Muscle layer of duodenum (tissue), 2 donors: ENCODE measurements around the gene FRMD3.

Source experiments
- H3K27ac ChIP-seq: one replicate; pipeline ENCODE4 v1.7.0; 2013; ENCODE audit warnings: mild to moderate bottlenecking, low read length
- H3K27me3 ChIP-seq: one replicate; pipeline ENCODE4 v1.7.0; 2013; ENCODE audit warnings: low read depth, mild to moderate bottlenecking, control low read depth, low read length
- H3K36me3 ChIP-seq, 2 donors: one replicate each; pipeline ENCODE4 v1.7.0; 2013; ENCODE audit warnings: low read length in 2 of 2, control low read depth in 1 of 2, mild to moderate bottlenecking in 1 of 2; ENCODE audit not compliant: insufficient read depth in 2 of 2, control insufficient read depth in 1 of 2
- H3K4me1 ChIP-seq, 2 donors: one replicate each; pipeline ENCODE4 v1.7.0; 2013; ENCODE audit warnings: low read length in 2 of 2, mild to moderate bottlenecking in 2 of 2, control low read depth in 1 of 2, moderate library complexity in 1 of 2; ENCODE audit not compliant: insufficient read depth in 2 of 2, control insufficient read depth in 1 of 2
- H3K4me3 ChIP-seq, 2 donors: one replicate each; pipeline ENCODE4 v1.7.0; 2013; ENCODE audit warnings: low read length in 2 of 2, low read depth in 1 of 2, mild to moderate bottlenecking in 1 of 2
- H3K9me3 ChIP-seq, 2 donors: one replicate each; pipeline ENCODE4 v1.7.0; 2013; ENCODE audit warnings: low read length in 2 of 2, control low read depth in 1 of 2, mild to moderate bottlenecking in 1 of 2; ENCODE audit not compliant: control insufficient read depth in 1 of 2
- donor health status: healthy.

Gene FRMD3

DNA sequence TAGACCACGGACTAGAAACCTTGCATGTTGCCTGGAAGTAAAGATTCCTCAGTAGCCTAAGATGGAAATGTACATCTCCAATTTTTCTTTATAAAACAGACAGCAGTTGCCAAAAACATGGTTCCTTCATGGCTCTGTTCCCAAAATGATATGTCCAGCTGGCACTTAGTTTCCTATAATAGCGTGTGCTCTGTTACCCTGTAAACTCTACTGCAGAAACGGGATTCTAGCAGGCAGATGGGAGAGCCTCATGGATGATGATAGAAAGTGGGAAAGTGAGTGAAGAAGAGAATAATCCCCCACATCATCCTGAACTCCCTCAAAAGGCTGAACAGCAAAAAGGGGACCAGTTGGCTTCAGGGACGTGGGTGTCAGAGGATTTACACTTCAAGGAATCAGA is 118.2 kb downstream of the FRMD3 start:
- no peaks in the 10 kb centered on the region for H3K36me3 ChIP-seq
- H3K27ac ChIP-seq, result no peak overlapping the region
- no peak overlapping the region for H3K4me3 ChIP-seq
- no peaks in the 10 kb centered on the region for H3K4me1 ChIP-seq
- no peaks in the 10 kb centered on the region for H3K27me3 ChIP-seq
- H3K9me3 ChIP-seq, result no peaks in the 10 kb centered on the region

DNA sequence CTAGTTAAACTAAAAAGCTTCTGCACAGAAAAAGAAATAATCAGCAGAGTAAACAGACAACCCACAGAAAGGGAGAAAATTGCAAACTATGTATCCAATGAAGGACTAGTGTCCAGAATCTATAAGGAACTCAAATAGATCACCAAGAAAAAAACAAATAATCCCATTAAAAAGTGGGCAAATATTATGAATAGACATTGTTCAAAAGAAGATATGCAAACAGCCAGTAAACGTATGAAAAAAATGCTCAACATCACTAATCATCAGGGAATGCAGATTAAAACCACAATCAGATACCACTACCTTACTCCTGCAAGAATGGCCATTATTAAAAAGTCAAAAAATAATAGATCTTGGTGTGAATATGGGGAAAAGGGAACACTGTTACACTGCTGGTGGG is 119.9 kb downstream of the FRMD3 start:
- Histone ChIP-seq H3K4me3 (no peak overlapping the region), H3K27me3 (no peaks in the 10 kb centered on the region), H3K36me3 (no peaks in the 10 kb centered on the region), H3K27ac (no peak overlapping the region), H3K4me1 (no peaks in the 10 kb centered on the region), H3K9me3 (no peaks in the 10 kb centered on the region)

GRCh38 chr9:83413367-83413766 is 124.8 kb downstream of the FRMD3 start:
- no peak overlapping the region for H3K27ac ChIP-seq
- no peaks in the 10 kb centered on the region for H3K9me3 ChIP-seq
- no peaks in the 10 kb centered on the region for H3K4me1 ChIP-seq
- H3K4me3 ChIP-seq, result no peak overlapping the region
- no peaks in the 10 kb centered on the region for H3K27me3 ChIP-seq
- H3K36me3 ChIP-seq, result no peaks in the 10 kb centered on the region

DNA sequence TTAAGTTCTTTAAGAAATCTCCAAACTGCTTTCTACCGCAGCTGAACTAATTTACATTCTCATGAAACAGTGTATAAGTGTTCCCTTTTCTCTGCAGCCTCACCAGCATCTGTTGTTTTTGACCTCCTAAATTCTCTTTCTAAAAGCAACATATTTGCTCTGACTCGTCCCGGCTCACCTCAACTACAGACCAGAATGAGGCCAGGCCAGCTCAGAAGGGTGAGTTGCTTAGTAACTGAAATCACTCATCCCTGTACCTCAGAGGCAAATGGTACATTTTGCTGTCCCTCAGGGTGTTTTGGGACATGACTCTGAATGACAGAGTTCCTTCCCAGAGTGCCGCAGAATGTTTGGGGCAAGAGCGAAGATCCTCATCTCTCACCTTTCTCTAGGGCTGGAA is 127.5 kb downstream of the FRMD3 start:
- no peak overlapping the region for H3K27ac ChIP-seq
- no peaks in the 10 kb centered on the region for H3K4me1 ChIP-seq
- no peaks in the 10 kb centered on the region for H3K36me3 ChIP-seq
- no peak overlapping the region for H3K4me3 ChIP-seq
- H3K9me3 ChIP-seq, result peaks cover 0 to 5% of the 10 kb centered on the region in 2 donors
- no peaks in the 10 kb centered on the region for H3K27me3 ChIP-seq

DNA sequence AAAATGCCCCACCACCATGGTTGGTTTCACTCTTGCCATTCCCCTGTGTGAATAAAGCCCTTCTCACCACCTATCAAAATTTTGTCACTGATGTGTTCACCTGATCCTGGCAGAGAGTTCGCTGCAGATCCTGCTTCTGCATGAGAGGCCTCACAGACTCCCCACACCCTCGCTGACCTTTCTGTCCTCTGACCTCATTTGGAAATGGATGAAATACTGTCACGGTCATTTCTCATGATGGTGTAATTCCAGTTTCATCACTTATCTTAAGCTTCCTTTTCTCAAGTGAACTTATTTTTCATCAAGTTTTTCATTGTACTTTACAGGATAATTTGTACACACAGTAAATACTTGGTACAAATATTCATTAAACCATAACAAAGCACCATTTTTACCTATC is 131.3 kb downstream of the FRMD3 start:
- Histone ChIP-seq H3K4me3 (no peak overlapping the region), H3K9me3 (peaks cover 0 to 5% of the 10 kb centered on the region in 2 donors), H3K27me3 (no peaks in the 10 kb centered on the region), H3K27ac (no peak overlapping the region), H3K4me1 (peaks cover 0 to 14% of the 10 kb centered on the region in 2 donors), H3K36me3 (no peaks in the 10 kb centered on the region)

GRCh38 chr9:83405759-83406158 is 132.4 kb downstream of the FRMD3 start:
- no peak overlapping the region for H3K4me3 ChIP-seq
- no peak overlapping the region for H3K27ac ChIP-seq
- no peaks in the 10 kb centered on the region for H3K27me3 ChIP-seq
- H3K36me3 ChIP-seq, result no peaks in the 10 kb centered on the region
- peaks cover 0 to 14% of the 10 kb centered on the region in 2 donors for H3K4me1 ChIP-seq
- H3K9me3 ChIP-seq, result peaks cover 0 to 5% of the 10 kb centered on the region in 2 donors

GRCh38 chr9:83403527-83404238 is 134.5 kb downstream of the FRMD3 start:
- Histone ChIP-seq H3K9me3 (peaks cover 0 to 5% of the 10 kb centered on the region in 2 donors), H3K4me1 (peaks cover 0 to 14% of the 10 kb centered on the region in 2 donors), H3K27ac (no peak overlapping the region), H3K27me3 (no peaks in the 10 kb centered on the region), H3K36me3 (no peaks in the 10 kb centered on the region), H3K4me3 (no peak overlapping the region)

GRCh38 chr9:83401328-83401900 is 136.8 kb downstream of the FRMD3 start:
- no peak overlapping the region for H3K4me3 ChIP-seq
- H3K9me3 ChIP-seq, result no peaks in the 10 kb centered on the region
- no peaks in the 10 kb centered on the region for H3K27me3 ChIP-seq
- peaks cover 0 to 14% of the 10 kb centered on the region in 2 donors for H3K4me1 ChIP-seq
- H3K27ac ChIP-seq, result no peak overlapping the region
- H3K36me3 ChIP-seq, result no peaks in the 10 kb centered on the region

- H3K36me3 ChIP-seq, result no peaks in the 10 kb centered on the region
These were observed 141.4 kb downstream of the FRMD3 start for GRCh38 chr9:83396813-83397212.

DNA sequence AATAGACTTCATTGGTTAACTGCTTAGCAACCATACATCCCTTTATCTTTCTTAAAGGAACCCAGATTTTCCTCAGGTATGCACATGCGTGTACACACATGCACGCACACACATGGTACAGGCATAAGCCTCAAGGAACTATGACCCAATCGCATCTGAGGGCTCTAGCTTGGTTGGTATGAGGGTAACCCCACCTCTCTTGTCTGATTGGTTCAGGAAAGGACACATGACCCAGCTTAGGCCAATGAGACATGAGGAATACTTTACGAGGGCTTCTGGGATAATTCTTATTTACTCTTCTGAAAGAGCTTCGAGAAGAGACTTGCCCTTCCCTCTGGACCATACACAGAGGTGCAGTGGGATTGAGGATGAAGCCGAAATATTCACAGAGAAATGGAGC is 141.9 kb downstream of the FRMD3 start:
- Histone ChIP-seq H3K4me1 (no peaks in the 10 kb centered on the region), H3K36me3 (no peaks in the 10 kb centered on the region), H3K27me3 (no peaks in the 10 kb centered on the region), H3K4me3 (no peak overlapping the region), H3K27ac (no peak overlapping the region), H3K9me3 (no peaks in the 10 kb centered on the region)

More at GRCh38 chr9:83396813-83397212, 141.4 kb downstream of the FRMD3 start:
- H3K4me3 ChIP-seq, result no peak overlapping the region
- H3K27me3 ChIP-seq, result no peaks in the 10 kb centered on the region
- H3K27ac ChIP-seq, result no peak overlapping the region
- no peaks in the 10 kb centered on the region for H3K4me1 ChIP-seq
- no peaks in the 10 kb centered on the region for H3K9me3 ChIP-seq

- no peaks in the 10 kb centered on the region for H3K9me3 ChIP-seq
- H3K4me3 ChIP-seq, result no peak overlapping the region
- no peaks in the 10 kb centered on the region for H3K36me3 ChIP-seq
- no peak overlapping the region for H3K27ac ChIP-seq
- no peaks in the 10 kb centered on the region for H3K27me3 ChIP-seq
- no peaks in the 10 kb centered on the region for H3K4me1 ChIP-seq
These were observed 146.0 kb downstream of the FRMD3 start for GRCh38 chr9:83392228-83392627.

DNA sequence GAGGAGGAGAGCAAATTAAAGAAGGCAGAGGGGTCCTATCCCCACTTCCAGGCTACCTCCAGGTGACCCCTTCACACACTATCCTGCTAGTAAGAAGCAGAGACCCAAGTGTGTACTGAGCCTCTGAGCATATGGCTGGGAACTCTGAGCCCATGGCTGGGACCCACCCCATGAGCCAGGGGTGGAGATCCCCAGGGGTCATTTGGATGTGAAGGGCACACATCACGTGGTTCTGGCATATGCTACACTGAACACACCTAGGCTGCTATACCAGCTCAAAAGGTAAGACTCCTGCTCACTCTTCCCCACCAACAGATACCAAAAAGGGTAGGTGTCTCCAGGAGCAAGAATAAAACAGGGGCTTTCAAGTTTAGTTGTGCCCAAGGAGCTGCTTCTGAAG is 149.9 kb downstream of the FRMD3 start:
- H3K27ac ChIP-seq, result no peak overlapping the region
- no peak overlapping the region for H3K4me3 ChIP-seq
- H3K9me3 ChIP-seq, result peaks cover 0 to 2% of the 10 kb centered on the region in 2 donors
- no peaks in the 10 kb centered on the region for H3K4me1 ChIP-seq
- H3K27me3 ChIP-seq, result no peaks in the 10 kb centered on the region
- no peaks in the 10 kb centered on the region for H3K36me3 ChIP-seq
